RWPE1 (cell line): ENCODE measurements around the gene C10orf105.

Experiments used
- CTCF ChIA-PET: fragments of 350-600 bp; sonication (Branson Sonifier 250); formaldehyde crosslinking; extraction: SDS; loops from one replicate; lab custom pipeline; 2021; lab: Yijun Ruan, JAX
- POLR2A ChIA-PET: fragments of 400-600 bp; formaldehyde crosslinking; extraction: SDS; loops from one replicate; lab custom pipeline; 2020; ENCODE audit warnings: antibody characterized with exemption; ENCODE audit not compliant: low non-redundant PET; lab: Yijun Ruan, JAX
- DNase-seq: peaks from one replicate; pipeline ENCODE4 v3.0.0; 2012; ENCODE audit warnings: low spot score
- H3K27ac ChIP-seq: fragments of 450-650 bp; 2 replicates; pipeline ENCODE4 v1.5.1; 2017
- CTCF ChIP-seq: fragments of 450-650 bp; conservative IDR thresholded peaks from 2 replicates; pipeline ENCODE4 v1.5.1; 2017; ENCODE audit warnings: low read depth, mild to moderate bottlenecking

Gene C10orf105

DNA sequence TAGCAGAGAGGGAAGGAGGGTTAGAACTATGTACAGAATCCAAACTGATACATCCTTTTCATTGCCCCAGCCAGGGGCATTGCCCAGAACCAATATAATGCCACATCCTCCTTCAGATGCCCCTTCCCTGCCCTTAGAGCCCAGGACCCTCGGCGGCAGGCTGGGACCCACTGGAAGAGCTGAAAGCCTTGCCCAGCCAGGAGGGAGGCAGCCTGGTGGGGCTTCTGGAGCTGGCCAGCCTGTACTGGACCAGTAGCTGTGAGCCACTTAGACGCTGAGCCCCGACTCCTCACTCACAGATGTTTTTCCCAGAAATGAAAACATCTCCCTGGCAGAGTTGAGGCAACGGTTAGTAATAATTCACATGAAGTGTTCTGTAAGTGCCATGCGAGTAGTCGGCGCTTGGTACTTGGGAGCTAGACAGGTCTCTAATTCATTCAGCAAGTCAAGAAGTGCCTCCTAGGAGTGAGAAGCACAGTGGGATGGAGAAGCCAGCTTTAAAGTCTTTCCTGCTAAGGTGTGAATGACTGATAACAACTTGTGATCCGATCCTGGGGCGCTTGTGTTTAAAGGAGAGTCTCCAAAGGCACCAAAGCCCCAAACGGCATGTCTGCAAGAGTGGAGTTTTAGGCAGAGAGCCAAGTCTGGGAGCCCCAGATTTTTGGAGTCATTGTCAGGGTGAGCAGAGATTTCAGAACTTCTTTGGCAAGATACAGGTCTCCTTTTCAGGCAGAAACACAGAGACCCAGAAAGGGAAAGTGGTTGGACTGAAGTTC lies 44.0 kb upstream of the C10orf105 start:
- POLR2A ChIA-PET: no interaction called here
- peak overlapping the region; percentile 45 for H3K27ac ChIP-seq
- CTCF ChIA-PET: interaction anchor here (0.6 to 2.1 kb wide), 4 partner anchors 9 to 141 kb away, joined by 3 to 9 read pairs (median 4); partner anchors contain the start of gene VSIR
- DNase-seq: no peak
- no peak for TF ChIP-seq CTCF

DNA sequence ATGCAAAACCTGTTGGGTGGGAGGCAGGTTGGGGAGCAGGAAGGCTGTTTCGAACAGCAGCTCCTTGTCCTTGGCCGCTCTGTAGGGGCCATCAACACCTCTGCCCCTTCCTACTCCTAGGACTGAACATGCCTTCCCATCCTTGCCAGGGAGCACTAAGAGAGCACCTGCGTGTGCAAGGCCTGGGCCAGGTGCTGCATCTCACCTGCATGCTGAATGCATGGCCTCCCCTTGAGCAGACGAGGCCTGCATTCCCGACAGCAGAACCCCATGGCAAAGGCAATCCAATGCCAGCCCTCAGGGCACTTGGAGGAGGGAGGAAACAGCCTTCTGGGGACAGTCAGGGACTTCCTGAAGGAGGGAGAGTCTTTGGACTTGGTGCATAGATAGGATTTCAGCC lies 42.7 kb upstream of the C10orf105 start:
- DNase-seq: no peak
- CTCF ChIA-PET: interaction anchor here (0.6 to 1.1 kb wide), 2 partner anchors 11 to 21 kb away, joined by 3 read pairs; partner anchors contain the start of gene VSIR
- no peak for TF ChIP-seq CTCF
- H3K27ac ChIP-seq: peak overlapping the region; percentile 57
- POLR2A ChIA-PET: no interaction called here

- DNase-seq: no peak
- POLR2A ChIA-PET: no interaction called here
- TF ChIP-seq CTCF: no peak
- CTCF ChIA-PET: no interaction called here
- peak overlapping the region; percentile 57 for H3K27ac ChIP-seq
Measured at GRCh38 chr10:71761541-71762113, 42.0 kb upstream of the C10orf105 start.

DNA sequence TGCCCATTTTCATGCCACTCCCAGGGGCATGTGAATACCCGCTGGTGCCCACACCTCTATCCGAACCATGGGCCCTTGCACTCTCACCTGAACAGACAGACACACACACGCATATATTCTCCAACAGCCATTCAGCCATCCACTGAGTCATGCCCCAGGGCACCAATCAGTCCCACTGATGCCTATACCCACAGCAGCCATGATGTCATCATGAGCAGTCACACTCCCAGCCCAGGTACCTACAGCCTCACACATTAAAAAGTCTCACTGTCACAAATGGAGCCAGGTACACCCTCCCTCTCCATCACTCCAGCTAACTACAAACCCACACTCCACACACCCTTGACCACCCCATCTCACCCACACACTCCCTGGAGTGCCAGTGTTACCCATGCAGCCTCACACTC lies 41.5 kb upstream of the C10orf105 start:
- ChIA-PET POLR2A (no interaction called here), CTCF (interaction anchor here (0.5 kb wide), 1 partner anchor 37 kb away, joined by 3 read pairs; no protein-coding TSS in a partner anchor)
- peak overlapping the region; percentile 57 for H3K27ac ChIP-seq
- no peak for TF ChIP-seq CTCF
- peak; percentile 66 for DNase-seq

- DNase-seq: no peak
- CTCF ChIA-PET: interaction anchor here (0.6 to 4.4 kb wide), 3 partner anchors 16 to 549 kb away, joined by 3 to 16 read pairs (median 6); partner anchors contain the start of gene VSIR
- H3K27ac ChIP-seq: peak overlapping the region; percentile 62
- TF ChIP-seq CTCF: no peak
- POLR2A ChIA-PET: interaction anchor here (0.6 kb wide), 1 partner anchor 70 kb away, joined by 6 read pairs; no protein-coding TSS in a partner anchor
Measured at GRCh38 chr10:71757399-71757922, 37.9 kb upstream of the C10orf105 start.

DNA sequence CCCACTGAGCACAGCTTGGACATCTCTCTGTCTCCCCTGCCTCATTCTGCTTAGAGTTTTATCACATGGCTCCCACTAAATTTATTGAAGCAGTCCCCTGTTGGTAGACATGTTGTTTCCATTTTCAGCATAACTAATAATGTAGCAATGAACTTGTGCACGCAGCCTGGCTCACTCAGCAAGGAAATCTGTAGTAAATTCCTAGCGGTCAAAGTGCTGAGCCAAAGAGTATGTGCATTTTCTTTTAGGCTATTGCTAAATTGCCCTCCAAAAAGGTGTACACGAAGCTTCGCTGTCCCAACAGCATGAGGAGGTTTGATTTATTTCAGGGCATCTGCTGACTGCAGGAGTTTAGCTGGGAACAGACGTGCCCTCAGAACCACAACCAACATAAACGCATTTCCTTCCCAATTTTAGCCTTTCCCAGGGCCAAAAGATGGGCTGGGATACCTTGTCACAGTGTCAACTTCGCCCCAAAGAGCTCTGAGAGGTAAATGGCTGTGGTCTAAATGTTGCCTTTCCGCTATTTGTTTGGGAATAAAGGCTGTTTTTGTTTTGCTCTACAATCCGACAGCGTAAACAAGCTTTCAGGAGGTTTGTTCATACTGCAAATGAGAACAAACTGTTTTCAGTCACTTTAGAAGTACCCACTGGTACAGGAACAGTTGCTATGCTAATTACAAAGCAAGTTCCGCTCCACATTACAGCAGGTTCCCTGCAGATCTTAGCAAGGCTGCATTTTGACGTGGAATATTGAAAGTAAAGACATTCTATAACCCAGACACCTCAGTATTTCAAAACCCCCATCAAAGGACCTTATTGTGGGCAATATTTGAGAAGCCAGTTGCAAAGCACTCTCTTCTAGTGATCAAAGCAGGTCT lies 37.0 kb upstream of the C10orf105 start:
- ChIA-PET POLR2A (no interaction called here), CTCF (interaction anchor here (0.6 to 4.4 kb wide), 4 partner anchors 7 to 548 kb away, joined by 3 to 16 read pairs (median 5); partner anchors contain the start of gene VSIR)
- peak overlapping the region; percentile 62 for H3K27ac ChIP-seq
- TF ChIP-seq CTCF: no peak
- DNase-seq: no peak
